Coronary artery (tissue), 2 donors: Measurements from ENCODE around the gene PLA2G4B.

ENCODE experiments used
- DNase-seq: peaks from one replicate; pipeline ENCODE4 v3.0.0-alpha.2; 2017; ENCODE audit warnings: low spot score
- H3K27ac ChIP-seq, 2 donors: fragments of 200-600 bp; sonication (generic); one replicate each; pipeline ENCODE4 v1.5.1; 2016 to 2019
- H3K4me3 ChIP-seq: fragments of 200-600 bp; sonication (generic); 2 replicates; pipeline ENCODE4 v1.5.1; 2016; ENCODE audit warnings: mild to moderate bottlenecking, moderate library complexity
- TF ChIP-seq, protein P1 (sequence below): fragments of 200-600 bp; sonication (generic); IDR thresholded peaks from one replicate; pipeline ENCODE4 v1.5.1; 2019; ENCODE audit warnings: antibody characterized with exemption

The PLA2G4B gene

GRCh38 chr15:41843571-41843970 lies 4.9 kb downstream of the PLA2G4B start:
- no peak for DNase-seq
- Histone ChIP-seq H3K27ac (no peak overlapping the region), H3K4me3 (no peak overlapping the region)
- TF ChIP-seq, protein P1, sequence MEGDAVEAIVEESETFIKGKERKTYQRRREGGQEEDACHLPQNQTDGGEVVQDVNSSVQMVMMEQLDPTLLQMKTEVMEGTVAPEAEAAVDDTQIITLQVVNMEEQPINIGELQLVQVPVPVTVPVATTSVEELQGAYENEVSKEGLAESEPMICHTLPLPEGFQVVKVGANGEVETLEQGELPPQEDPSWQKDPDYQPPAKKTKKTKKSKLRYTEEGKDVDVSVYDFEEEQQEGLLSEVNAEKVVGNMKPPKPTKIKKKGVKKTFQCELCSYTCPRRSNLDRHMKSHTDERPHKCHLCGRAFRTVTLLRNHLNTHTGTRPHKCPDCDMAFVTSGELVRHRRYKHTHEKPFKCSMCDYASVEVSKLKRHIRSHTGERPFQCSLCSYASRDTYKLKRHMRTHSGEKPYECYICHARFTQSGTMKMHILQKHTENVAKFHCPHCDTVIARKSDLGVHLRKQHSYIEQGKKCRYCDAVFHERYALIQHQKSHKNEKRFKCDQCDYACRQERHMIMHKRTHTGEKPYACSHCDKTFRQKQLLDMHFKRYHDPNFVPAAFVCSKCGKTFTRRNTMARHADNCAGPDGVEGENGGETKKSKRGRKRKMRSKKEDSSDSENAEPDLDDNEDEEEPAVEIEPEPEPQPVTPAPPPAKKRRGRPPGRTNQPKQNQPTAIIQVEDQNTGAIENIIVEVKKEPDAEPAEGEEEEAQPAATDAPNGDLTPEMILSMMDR: no peak

DNA sequence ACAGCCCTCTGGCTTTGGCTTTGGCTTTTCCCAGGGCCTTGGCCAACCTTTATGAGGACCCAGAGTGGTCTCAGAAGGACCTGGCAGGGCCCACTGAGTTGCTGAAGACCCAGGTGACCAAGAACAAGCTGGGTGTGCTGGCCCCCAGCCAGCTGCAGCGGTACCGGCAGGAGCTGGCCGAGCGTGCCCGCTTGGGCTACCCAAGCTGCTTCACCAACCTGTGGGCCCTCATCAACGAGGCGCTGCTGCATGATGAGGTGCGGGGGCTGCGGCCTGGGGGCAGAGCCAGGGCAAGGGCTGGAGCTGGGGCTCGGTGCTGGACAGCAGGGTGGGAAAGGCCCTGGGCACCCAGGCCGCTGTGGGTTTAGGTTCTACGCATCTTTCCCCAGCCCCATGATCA lies 6.2 kb downstream of the PLA2G4B start:
- Histone ChIP-seq H3K4me3 (no peak overlapping the region), H3K27ac (no peak overlapping the region)
- no peak for DNase-seq
- TF ChIP-seq, protein P1: no peak

- no peak for DNase-seq
- TF ChIP-seq, protein P1: no peak
- no peak overlapping the region for H3K4me3 ChIP-seq
- H3K27ac ChIP-seq: no peak overlapping the region
Observed at GRCh38 chr15:41847206-41847605, 8.6 kb downstream of the PLA2G4B start.

DNA sequence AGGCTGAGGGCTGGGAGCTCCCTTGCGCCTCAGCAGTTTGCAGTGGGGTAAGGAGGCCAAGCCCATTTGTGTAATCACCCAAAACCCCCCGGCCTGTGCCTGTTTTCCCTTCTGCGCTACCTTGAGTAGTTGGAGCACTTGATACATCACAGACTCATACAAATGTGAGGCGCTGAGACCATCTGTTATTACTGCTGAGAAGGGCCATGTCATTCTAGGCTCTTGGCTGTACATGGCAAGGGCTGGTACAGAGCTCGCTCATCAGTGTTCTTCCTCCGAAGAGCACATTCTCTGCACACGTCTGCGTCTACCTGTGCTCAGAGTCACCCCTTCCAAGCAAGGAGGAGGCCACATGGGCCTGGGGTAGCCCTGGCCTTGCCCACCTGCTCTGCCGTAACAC lies 9.3 kb downstream of the PLA2G4B start:
- no peak overlapping the region for H3K4me3 ChIP-seq
- H3K27ac ChIP-seq: no peak overlapping the region
- no peak for DNase-seq
- TF ChIP-seq, protein P1: no peak

DNA sequence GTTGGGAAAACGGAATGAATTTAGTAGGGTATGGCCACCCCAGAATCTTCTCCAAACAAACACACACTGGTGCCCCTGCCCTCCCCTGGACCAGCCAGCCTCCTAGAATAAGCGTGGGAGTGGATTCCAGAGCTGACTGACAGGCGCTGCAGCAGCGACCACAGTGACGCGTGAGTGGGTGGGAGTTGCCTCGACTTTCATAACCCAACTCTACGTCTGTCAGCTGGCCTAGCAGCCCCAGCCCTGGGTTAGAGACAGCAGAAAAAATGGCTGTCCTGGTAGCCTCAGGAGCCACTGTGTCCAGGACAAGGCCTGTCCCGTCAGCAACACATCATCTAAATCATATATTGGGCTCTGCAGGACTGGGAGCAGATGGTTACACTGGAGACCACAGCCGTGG lies 10.0 kb downstream of the PLA2G4B start:
- DNase-seq: no peak
- H3K27ac ChIP-seq: no peak overlapping the region

DNA sequence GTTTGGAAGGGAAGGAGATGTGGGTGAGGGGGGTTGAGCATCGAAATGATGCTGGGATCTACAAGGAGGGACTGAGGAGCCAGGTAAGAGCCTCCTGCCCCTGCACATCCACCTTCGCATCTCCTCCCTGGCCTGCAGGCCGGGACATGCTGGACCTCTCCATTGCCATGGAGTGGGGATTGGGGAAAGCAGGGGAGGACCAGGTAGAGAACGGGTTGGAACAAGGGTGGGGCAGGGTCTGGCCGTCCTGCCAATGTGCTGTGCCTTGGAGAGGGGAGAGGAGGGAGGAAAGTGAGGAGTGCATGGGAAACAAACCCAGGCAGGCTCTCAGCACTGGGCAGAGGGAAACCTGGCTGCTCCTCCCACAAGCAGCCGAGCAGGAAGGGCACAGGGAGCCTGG lies 10.6 kb downstream of the PLA2G4B start:
- no peak for DNase-seq
- Histone ChIP-seq H3K27ac (no peak overlapping the region), H3K4me3 (no peak overlapping the region)
- TF ChIP-seq, protein P1: no peak

More for the DNA sequence above, 10.0 kb downstream of the PLA2G4B start:
- TF ChIP-seq, protein P1: no peak
- no peak overlapping the region for H3K4me3 ChIP-seq

DNA sequence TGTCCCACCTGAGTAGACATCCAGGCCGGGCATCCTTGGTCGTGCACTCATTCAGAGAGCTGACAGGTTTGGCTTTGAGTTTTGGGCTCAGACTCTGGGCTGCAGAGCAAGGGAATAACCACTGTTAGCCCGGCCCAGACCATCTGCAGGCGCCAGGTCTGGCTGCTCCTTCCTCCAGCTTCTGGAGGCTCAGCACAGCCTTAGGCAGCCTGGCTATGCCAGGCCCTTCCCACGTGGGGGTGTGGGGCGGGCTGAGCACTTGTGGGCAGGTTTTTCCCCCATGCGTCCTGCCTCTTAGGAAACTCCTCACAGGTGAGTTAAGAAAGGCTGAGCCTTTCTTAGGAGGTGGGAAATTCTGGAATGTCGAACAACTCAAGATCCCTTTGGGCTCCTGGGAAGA lies 11.2 kb downstream of the PLA2G4B start:
- TF ChIP-seq, protein P1: no peak
- no peak overlapping the region for H3K27ac ChIP-seq
- no peak overlapping the region for H3K4me3 ChIP-seq
- no peak for DNase-seq
